IPS-18c (cell line): ENCODE measurements around the gene RIC1.
"Not testable (repeated sequence)": the region's sequence is repeated elsewhere in the genome, so short reads cannot be mapped to it uniquely, and the experiment has no call there.

ENCODE experiments used
- H3K4me3 ChIP-seq: 2 replicates; pipeline ENCODE4 v1.7.0; 2013; ENCODE audit warnings: low read depth, mild to moderate bottlenecking, low read length, moderate library complexity; ENCODE audit not compliant: insufficient read depth
- H3K9me3 ChIP-seq: one replicate; pipeline ENCODE4 v1.6.1; 2013; ENCODE audit warnings: mild to moderate bottlenecking, low read length, moderate library complexity; ENCODE audit not compliant: control insufficient read depth, insufficient read depth

Gene RIC1

GRCh38 chr9:5749306-5749705 lies 120.4 kb downstream of the RIC1 start:
- H3K4me3 ChIP-seq, result no peak overlapping the region
- H3K9me3 ChIP-seq, result peaks cover 2% of the 10 kb centered on the region

- H3K4me3 ChIP-seq, result no peak overlapping the region
Observed at GRCh38 chr9:5750569-5750968, 121.7 kb downstream of the RIC1 start.

GRCh38 chr9:5756633-5757032 lies 127.7 kb downstream of the RIC1 start:
- H3K4me3 ChIP-seq, result no peak overlapping the region
- no peaks in the 10 kb centered on the region for H3K9me3 ChIP-seq

More at GRCh38 chr9:5750569-5750968, 121.7 kb downstream of the RIC1 start:
- peaks cover 2% of the 10 kb centered on the region for H3K9me3 ChIP-seq

- no peak overlapping the region for H3K4me3 ChIP-seq
- no peaks in the 10 kb centered on the region for H3K9me3 ChIP-seq
Observed at GRCh38 chr9:5760338-5760737, 131.4 kb downstream of the RIC1 start.

GRCh38 chr9:5762421-5762820 lies 133.5 kb downstream of the RIC1 start:
- H3K9me3 ChIP-seq, result no peaks in the 10 kb centered on the region
- no peak overlapping the region for H3K4me3 ChIP-seq

- H3K9me3 ChIP-seq, result no peaks in the 10 kb centered on the region
- H3K4me3 ChIP-seq, result no peak overlapping the region
Observed at GRCh38 chr9:5764130-5764868, 135.4 kb downstream of the RIC1 start.

GRCh38 chr9:5767968-5768932 lies 139.3 kb downstream of the RIC1 start:
- Histone ChIP-seq H3K4me3 (no peak overlapping the region), H3K9me3 (no peaks in the 10 kb centered on the region)

GRCh38 chr9:5773324-5773999 lies 144.6 kb downstream of the RIC1 start:
- no peaks in the 10 kb centered on the region for H3K9me3 ChIP-seq
- no peak overlapping the region for H3K4me3 ChIP-seq

GRCh38 chr9:5778805-5779204 lies 149.9 kb downstream of the RIC1 start:
- peaks cover 8% of the 10 kb centered on the region for H3K9me3 ChIP-seq
- no peak overlapping the region for H3K4me3 ChIP-seq

GRCh38 chr9:5779705-5780218 lies 150.9 kb downstream of the RIC1 start:
- not testable (repeated sequence) for H3K9me3 ChIP-seq, H3K4me3 ChIP-seq

GRCh38 chr9:5783420-5783819 lies 154.5 kb downstream of the RIC1 start:
- H3K9me3 ChIP-seq, H3K4me3 ChIP-seq: not testable (repeated sequence)

- H3K9me3 ChIP-seq, result peaks cover 8% of the 10 kb centered on the region
- no peak overlapping the region for H3K4me3 ChIP-seq
Observed at GRCh38 chr9:5783982-5784381, 155.1 kb downstream of the RIC1 start.

- H3K9me3 ChIP-seq, result peaks cover 2% of the 10 kb centered on the region
- H3K4me3 ChIP-seq, result no peak overlapping the region
Observed at GRCh38 chr9:5784526-5785315, 155.8 kb downstream of the RIC1 start.

- Histone ChIP-seq H3K4me3 (no peak overlapping the region), H3K9me3 (peaks cover 2% of the 10 kb centered on the region)
Observed at GRCh38 chr9:5786370-5787127, 157.6 kb downstream of the RIC1 start.

- Histone ChIP-seq H3K9me3 (peaks cover 2% of the 10 kb centered on the region), H3K4me3 (no peak overlapping the region)
Observed at GRCh38 chr9:5787220-5787619, 158.3 kb downstream of the RIC1 start.

- H3K4me3 ChIP-seq, result no peak overlapping the region
- peaks cover 2% of the 10 kb centered on the region for H3K9me3 ChIP-seq
Observed at GRCh38 chr9:5787759-5788302, 158.9 kb downstream of the RIC1 start.
